ENCODE data around the gene RAB31. TPM values are rescaled to one million over a fixed set of nuclear protein-coding genes. Genes with fewer than 3 reads are reported as not detected.

The RAB31 gene
- total and polyA plus RNA-seq, 10 donors, result 12.3 to 112 (median 72.6) TPM

- Histone ChIP-seq H3K4me3 (no peak overlapping the region), H3K4me1 (peaks cover 0 to 42% (median 3%) of the 10 kb centered on the region in 6 donors), H3K27ac (peak overlapping the region in 1 of 8 donors; percentile 19), H3K9me3 (peaks cover 0 to 5% (median 0%) of the 10 kb centered on the region in 8 donors), H3K36me3 (peaks cover 0 to 60% (median 0%) of the 10 kb centered on the region in 6 donors), H3K27me3 (replicated peaks in 1 of 7) (no peaks in the 10 kb centered on the region)
- intact Hi-C loops (cut with DNase I; ENCODE audit: low total_unique reads), result no loop called here
- no peak for DNase-seq
- TF ChIP-seq CTCF (IDR thresholded peaks at IDR 0.05 in 8 of 11, conservative IDR thresholded peaks at IDR 0.05 in 3 of 11), result no peak
- WGBS, 5 donors, result 81 to 89% (median 86%) methylated on average over 9 of the region's 9 CpGs
These were observed 13.9 kb downstream of the RAB31 start for GRCh38 chr18:9721893-9722550.

- DNase-seq, result no peak
- Histone ChIP-seq H3K27me3 (replicated peaks in 1 of 7) (no peaks in the 10 kb centered on the region), H3K27ac (no peak overlapping the region), H3K9me3 (peaks cover 0 to 5% (median 0%) of the 10 kb centered on the region in 8 donors), H3K4me1 (peaks cover 0 to 35% (median 0%) of the 10 kb centered on the region in 6 donors), H3K4me3 (no peak overlapping the region), H3K36me3 (peaks cover 0 to 58% (median 0%) of the 10 kb centered on the region in 6 donors)
- 77 to 89% (median 81%) methylated on average over 3 of the region's 3 CpGs for WGBS, 5 donors
- TF ChIP-seq POLR2A (IDR thresholded peaks at IDR 0.05) (no peak), POLR2AphosphoS5 (IDR thresholded peaks at IDR 0.05) (no peak), CTCF (IDR thresholded peaks at IDR 0.05 in 8 of 11, conservative IDR thresholded peaks at IDR 0.05 in 3 of 11) (no peak)
- intact Hi-C loops (cut with DNase I; ENCODE audit: low total_unique reads), result no loop called here
These were observed 14.6 kb downstream of the RAB31 start for GRCh38 chr18:9722691-9723090.

- H3K36me3 ChIP-seq, result peaks cover 0 to 46% (median 0%) of the 10 kb centered on the region in 6 donors
- intact Hi-C loops (cut with DNase I; ENCODE audit: low total_unique reads), result no loop called here
- H3K4me3 ChIP-seq, result no peak overlapping the region
- WGBS, 5 donors, result 89 to 97% (median 96%) methylated on average over 5 of the region's 5 CpGs
- H3K27ac ChIP-seq, result no peak overlapping the region
- H3K27me3 ChIP-seq (replicated peaks in 1 of 7), result no peaks in the 10 kb centered on the region
- TF ChIP-seq CTCF (IDR thresholded peaks at IDR 0.05 in 8 of 11, conservative IDR thresholded peaks at IDR 0.05 in 3 of 11), result no peak
- TF ChIP-seq POLR2AphosphoS5 (IDR thresholded peaks at IDR 0.05), result no peak
- no peak for TF ChIP-seq POLR2A (IDR thresholded peaks at IDR 0.05)
- peaks cover 0 to 5% (median 0%) of the 10 kb centered on the region in 8 donors for H3K9me3 ChIP-seq
- no peak for DNase-seq
- H3K4me1 ChIP-seq, result peaks cover 0 to 24% (median 0%) of the 10 kb centered on the region in 6 donors
These were observed 16.9 kb downstream of the RAB31 start for GRCh38 chr18:9724797-9725585.

- Histone ChIP-seq H3K27ac (peak overlapping the region in 1 of 8 donors; percentile 4), H3K4me3 (no peak overlapping the region), H3K9me3 (peaks cover 0 to 5% (median 0%) of the 10 kb centered on the region in 8 donors), H3K27me3 (replicated peaks in 1 of 7) (no peaks in the 10 kb centered on the region), H3K36me3 (peaks cover 0 to 41% (median 0%) of the 10 kb centered on the region in 6 donors), H3K4me1 (peaks cover 0 to 20% (median 0%) of the 10 kb centered on the region in 6 donors)
- intact Hi-C loops (cut with DNase I; ENCODE audit: low total_unique reads), result no loop called here
- WGBS, 5 donors, result 67 to 86% (median 80%) methylated on average over 5 of the region's 5 CpGs
- no peak for DNase-seq
- TF ChIP-seq POLR2A (IDR thresholded peaks at IDR 0.05) (no peak), CTCF (IDR thresholded peaks at IDR 0.05 in 8 of 11, conservative IDR thresholded peaks at IDR 0.05 in 3 of 11) (no peak)
These were observed 18.1 kb downstream of the RAB31 start for GRCh38 chr18:9726175-9726574.
